Mammary epithelial cell (primary cell): Measurements from ENCODE around the gene PHGDH.

Source experiments
- EZH2 ChIP-seq: IDR thresholded peaks from 2 replicates; pipeline ENCODE4 v1.6.1; 2012; ENCODE audit warnings: low read length, inconsistent platforms, borderline replicate concordance
- TF ChIP-seq, protein P1 (sequence below), 2 donors: IDR thresholded peaks in 1 of 2; conservative IDR thresholded peaks in 1 of 2; 2 replicates each; pipeline ENCODE4 v1.5.1; 2011 to 2012; ENCODE audit warnings: inconsistent platforms in 2 of 2, low read length in 2 of 2, mild to moderate bottlenecking in 2 of 2, control low read depth in 1 of 2, low read depth in 1 of 2; ENCODE audit not compliant: insufficient read depth in 1 of 2; ENCODE audit errors: extremely low read depth in 1 of 2

DNA sequence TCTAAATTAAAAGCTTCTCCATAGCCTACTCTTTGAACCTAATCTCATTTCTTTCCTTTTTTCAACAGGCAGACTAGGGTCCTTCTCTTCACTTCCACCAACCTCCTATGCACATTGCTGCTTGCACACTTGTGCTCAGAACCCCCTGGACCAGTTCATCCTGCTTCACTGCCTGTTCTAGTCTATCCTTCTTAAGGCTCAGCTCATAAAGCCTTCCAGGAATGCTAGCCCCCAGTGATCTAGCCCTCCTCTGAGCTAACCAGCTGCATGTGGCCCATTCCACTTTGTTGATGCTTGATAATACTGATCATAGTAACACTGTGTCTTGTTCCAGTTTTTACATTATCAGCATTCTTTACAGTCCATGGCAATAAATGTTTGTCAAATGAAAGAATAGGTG lies 22.9 kb upstream of the PHGDH start:
- TF ChIP-seq EZH2 = no peak
- TF ChIP-seq, protein P1, sequence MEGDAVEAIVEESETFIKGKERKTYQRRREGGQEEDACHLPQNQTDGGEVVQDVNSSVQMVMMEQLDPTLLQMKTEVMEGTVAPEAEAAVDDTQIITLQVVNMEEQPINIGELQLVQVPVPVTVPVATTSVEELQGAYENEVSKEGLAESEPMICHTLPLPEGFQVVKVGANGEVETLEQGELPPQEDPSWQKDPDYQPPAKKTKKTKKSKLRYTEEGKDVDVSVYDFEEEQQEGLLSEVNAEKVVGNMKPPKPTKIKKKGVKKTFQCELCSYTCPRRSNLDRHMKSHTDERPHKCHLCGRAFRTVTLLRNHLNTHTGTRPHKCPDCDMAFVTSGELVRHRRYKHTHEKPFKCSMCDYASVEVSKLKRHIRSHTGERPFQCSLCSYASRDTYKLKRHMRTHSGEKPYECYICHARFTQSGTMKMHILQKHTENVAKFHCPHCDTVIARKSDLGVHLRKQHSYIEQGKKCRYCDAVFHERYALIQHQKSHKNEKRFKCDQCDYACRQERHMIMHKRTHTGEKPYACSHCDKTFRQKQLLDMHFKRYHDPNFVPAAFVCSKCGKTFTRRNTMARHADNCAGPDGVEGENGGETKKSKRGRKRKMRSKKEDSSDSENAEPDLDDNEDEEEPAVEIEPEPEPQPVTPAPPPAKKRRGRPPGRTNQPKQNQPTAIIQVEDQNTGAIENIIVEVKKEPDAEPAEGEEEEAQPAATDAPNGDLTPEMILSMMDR (conservative IDR thresholded peaks at IDR 0.05 in 1 of 2, IDR thresholded peaks at IDR 0.05 in 1 of 2; ENCODE audit: extremely low read depth in 1 of 2, insufficient read depth in 1 of 2, low read depth in 1 of 2, low read length in 2 of 2) = no peak
